Neural cell (in vitro differentiated cells): Measurements from ENCODE around the gene LNX1. TPM values are rescaled to one million over a fixed set of nuclear protein-coding genes. Genes with fewer than 3 reads are reported as not detected.

Experiments
- H2AFZ ChIP-seq: fragments of 200-600, 300-800 bp; sonication (generic), shearing (Covaris generic); 2 replicates; pipeline ENCODE4 v1.6.0; 2014; ENCODE audit warnings: low read depth, mild to moderate bottlenecking, antibody characterized with exemption, low read length, moderate library complexity
- H3F3A ChIP-seq: fragments of 200-600 bp; shearing (Covaris generic); 2 replicates; pipeline ENCODE4 v1.6.1; 2016; ENCODE audit warnings: mild to moderate bottlenecking, moderate library complexity, mixed read lengths, antibody characterized with exemption, low read length; ENCODE audit not compliant: insufficient read depth, poor library complexity, severe bottlenecking
- H3K27ac ChIP-seq: fragments of 200-600, 300-800 bp; sonication (generic), shearing (Covaris generic); 2 replicates; pipeline ENCODE4 v1.5.1; 2014; ENCODE audit warnings: mild to moderate bottlenecking, low read length, moderate library complexity
- H3K27me3 ChIP-seq: fragments of 300-800, 200-600 bp; sonication (generic), shearing (Covaris generic); 2 replicates; pipeline ENCODE4 v1.6.0; 2014; ENCODE audit warnings: mild to moderate bottlenecking, low read depth, low read length, moderate library complexity; ENCODE audit not compliant: insufficient read depth
- H3K36me3 ChIP-seq: fragments of 300-800, 200-600 bp; sonication (generic), shearing (Covaris generic); 2 replicates; pipeline ENCODE4 v1.5.1; 2014; ENCODE audit warnings: mild to moderate bottlenecking, antibody characterized with exemption, low read length, moderate library complexity; ENCODE audit not compliant: insufficient read depth
- H3K4me2 ChIP-seq: fragments of 300-800, 200-600 bp; sonication (generic), shearing (Covaris generic); 2 replicates; pipeline ENCODE4 v1.6.0; 2014; ENCODE audit warnings: mild to moderate bottlenecking, low read length
- H3K4me3 ChIP-seq: fragments of 300-800, 200-600 bp; sonication (generic), shearing (Covaris generic); 2 replicates; pipeline ENCODE4 v1.5.1; 2014; ENCODE audit warnings: mild to moderate bottlenecking, low read length, moderate library complexity
- H3K79me2 ChIP-seq: fragments of 200-600 bp; shearing (Covaris generic); replicated peaks from 2 replicates; pipeline ENCODE4 v1.6.0; 2014; ENCODE audit warnings: mild to moderate bottlenecking, low read length, moderate library complexity; ENCODE audit not compliant: insufficient read depth
- H3K9ac ChIP-seq: fragments of 300-800, 200-600 bp; sonication (generic), shearing (Covaris generic); 2 replicates; pipeline ENCODE4 v1.6.1; 2016; ENCODE audit warnings: mild to moderate bottlenecking, low read length, mixed read lengths
- H3K9me2 ChIP-seq: fragments of 200-600 bp; shearing (Covaris generic); 2 replicates; pipeline ENCODE4 v1.6.1; 2016; ENCODE audit warnings: mild to moderate bottlenecking, low read length, mixed read lengths; ENCODE audit not compliant: insufficient read depth
- H3K9me3 ChIP-seq: fragments of 200-600, 300-800 bp; sonication (generic), shearing (Covaris generic); 2 replicates; pipeline ENCODE4 v1.6.1; 2016; ENCODE audit warnings: mild to moderate bottlenecking, mixed run types, low read length, moderate library complexity, mixed read lengths
- H4K20me1 ChIP-seq: fragments of 200-600 bp; shearing (Covaris generic); 2 replicates; pipeline ENCODE4 v1.6.1; 2016; ENCODE audit warnings: mild to moderate bottlenecking, mixed run types; ENCODE audit not compliant: insufficient read depth
- CTCF ChIP-seq: fragments of 450-650 bp; IDR thresholded peaks from 2 replicates; pipeline ENCODE4 v1.5.1; 2014; ENCODE audit warnings: antibody characterized with exemption, mild to moderate bottlenecking, moderate library complexity; ENCODE audit not compliant: poor library complexity, severe bottlenecking
- EP300 ChIP-seq: fragments of 450-650 bp; conservative IDR thresholded peaks from 2 replicates; pipeline ENCODE4 v1.6.1; 2014; ENCODE audit warnings: antibody characterized with exemption, mild to moderate bottlenecking, moderate library complexity; ENCODE audit not compliant: poor library complexity, severe bottlenecking
- EZH2 ChIP-seq: fragments of 200-600, 300-800 bp; shearing (Covaris generic), sonication (generic); IDR thresholded peaks from 2 replicates; pipeline ENCODE4 v1.6.1; 2014; ENCODE audit warnings: antibody characterized with exemption, low read length, borderline replicate concordance, mild to moderate bottlenecking; ENCODE audit not compliant: insufficient read depth, poor library complexity, severe bottlenecking
- MXI1 ChIP-seq: fragments of 450-650 bp; conservative IDR thresholded peaks from 2 replicates; pipeline ENCODE4 v1.6.1; 2014; ENCODE audit warnings: antibody characterized with exemption, mild to moderate bottlenecking; ENCODE audit not compliant: poor library complexity, severe bottlenecking
- POLR2AphosphoS5 ChIP-seq: IDR thresholded peaks from 2 replicates; pipeline ENCODE4 v1.6.1; 2012
- RAD21 ChIP-seq: fragments of 450-650 bp; conservative IDR thresholded peaks from 2 replicates; pipeline ENCODE4 v1.6.1; 2014; ENCODE audit warnings: antibody characterized with exemption, mild to moderate bottlenecking, moderate library complexity
- SMC3 ChIP-seq: fragments of 450-650 bp; conservative IDR thresholded peaks from 2 replicates; pipeline ENCODE4 v1.6.1; 2014; ENCODE audit warnings: antibody characterized with exemption, mild to moderate bottlenecking, moderate library complexity; ENCODE audit not compliant: poor library complexity
- TAF1 ChIP-seq: IDR thresholded peaks from 2 replicates; pipeline ENCODE4 v1.6.1; 2012; ENCODE audit warnings: low read depth
- polyA plus RNA-seq: library from polyadenylated mRNA; depleted of rRNA; stranded (reverse); fragments of >200 nt; gene quantifications from 2 replicates; pipeline ENCODE4 v1.2.3, GENCODE V29; 2014
- TF ChIP-seq, protein P1 (sequence below): IDR thresholded peaks from 2 replicates; pipeline ENCODE4 v1.6.1; 2012; ENCODE audit warnings: borderline replicate concordance

Gene LNX1
- polyA plus RNA-seq, 1 donor from 2014 or later, result 3.4 TPM

GRCh38 chr4:53529025-53529424, 62.3 kb downstream of the LNX1 start:
- Histone ChIP-seq H3K4me2 (no peak overlapping the region), H4K20me1 (no peaks in the 10 kb centered on the region), H3K79me2 (no peaks in the 10 kb centered on the region), H3K36me3 (no peaks in the 10 kb centered on the region), H3K9me2 (no peaks in the 10 kb centered on the region), H3F3A (no peaks in the 10 kb centered on the region), H3K27me3 (no peaks in the 10 kb centered on the region), H3K27ac (no peak overlapping the region), H3K9me3 (no peaks in the 10 kb centered on the region), H2AFZ (no peak overlapping the region), H3K4me3 (no peak overlapping the region), H3K9ac (no peak overlapping the region)
- TF ChIP-seq, protein P1, sequence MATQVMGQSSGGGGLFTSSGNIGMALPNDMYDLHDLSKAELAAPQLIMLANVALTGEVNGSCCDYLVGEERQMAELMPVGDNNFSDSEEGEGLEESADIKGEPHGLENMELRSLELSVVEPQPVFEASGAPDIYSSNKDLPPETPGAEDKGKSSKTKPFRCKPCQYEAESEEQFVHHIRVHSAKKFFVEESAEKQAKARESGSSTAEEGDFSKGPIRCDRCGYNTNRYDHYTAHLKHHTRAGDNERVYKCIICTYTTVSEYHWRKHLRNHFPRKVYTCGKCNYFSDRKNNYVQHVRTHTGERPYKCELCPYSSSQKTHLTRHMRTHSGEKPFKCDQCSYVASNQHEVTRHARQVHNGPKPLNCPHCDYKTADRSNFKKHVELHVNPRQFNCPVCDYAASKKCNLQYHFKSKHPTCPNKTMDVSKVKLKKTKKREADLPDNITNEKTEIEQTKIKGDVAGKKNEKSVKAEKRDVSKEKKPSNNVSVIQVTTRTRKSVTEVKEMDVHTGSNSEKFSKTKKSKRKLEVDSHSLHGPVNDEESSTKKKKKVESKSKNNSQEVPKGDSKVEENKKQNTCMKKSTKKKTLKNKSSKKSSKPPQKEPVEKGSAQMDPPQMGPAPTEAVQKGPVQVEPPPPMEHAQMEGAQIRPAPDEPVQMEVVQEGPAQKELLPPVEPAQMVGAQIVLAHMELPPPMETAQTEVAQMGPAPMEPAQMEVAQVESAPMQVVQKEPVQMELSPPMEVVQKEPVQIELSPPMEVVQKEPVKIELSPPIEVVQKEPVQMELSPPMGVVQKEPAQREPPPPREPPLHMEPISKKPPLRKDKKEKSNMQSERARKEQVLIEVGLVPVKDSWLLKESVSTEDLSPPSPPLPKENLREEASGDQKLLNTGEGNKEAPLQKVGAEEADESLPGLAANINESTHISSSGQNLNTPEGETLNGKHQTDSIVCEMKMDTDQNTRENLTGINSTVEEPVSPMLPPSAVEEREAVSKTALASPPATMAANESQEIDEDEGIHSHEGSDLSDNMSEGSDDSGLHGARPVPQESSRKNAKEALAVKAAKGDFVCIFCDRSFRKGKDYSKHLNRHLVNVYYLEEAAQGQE, result no peak
- TF ChIP-seq EP300, result no peak
- no peak for TF ChIP-seq CTCF
- no peak for TF ChIP-seq MXI1
- TF ChIP-seq EZH2, result no peak
- no peak for TF ChIP-seq TAF1
- no peak for TF ChIP-seq RAD21
- TF ChIP-seq POLR2AphosphoS5, result no peak
- TF ChIP-seq SMC3, result no peak

- no peaks in the 10 kb centered on the region for H4K20me1 ChIP-seq
- TF ChIP-seq EP300 (no peak), TAF1 (no peak), POLR2AphosphoS5 (no peak), CTCF (no peak)
- TF ChIP-seq, protein P1, result no peak
These were observed 63.4 kb downstream of the LNX1 start for GRCh38 chr4:53527930-53528329.

More at GRCh38 chr4:53527930-53528329, 63.4 kb downstream of the LNX1 start:
- no peaks in the 10 kb centered on the region for H3K36me3 ChIP-seq
- H3K27me3 ChIP-seq, result no peaks in the 10 kb centered on the region
- H3K79me2 ChIP-seq, result no peaks in the 10 kb centered on the region
- no peak overlapping the region for H3K27ac ChIP-seq
- H3K9ac ChIP-seq, result no peak overlapping the region
- no peak overlapping the region for H3K4me3 ChIP-seq
- H3K9me3 ChIP-seq, result no peaks in the 10 kb centered on the region
- no peak overlapping the region for H3K4me2 ChIP-seq
- H3F3A ChIP-seq, result no peaks in the 10 kb centered on the region
- no peaks in the 10 kb centered on the region for H3K9me2 ChIP-seq
- no peak overlapping the region for H2AFZ ChIP-seq
